NCI-H82 (cell line): ENCODE measurements around the gene GYS2.

Experiments
- DNase-seq: peaks from one replicate; lab custom pipeline; 2025; lab: John Stamatoyannopoulos, UW

GYS2 gene

DNA sequence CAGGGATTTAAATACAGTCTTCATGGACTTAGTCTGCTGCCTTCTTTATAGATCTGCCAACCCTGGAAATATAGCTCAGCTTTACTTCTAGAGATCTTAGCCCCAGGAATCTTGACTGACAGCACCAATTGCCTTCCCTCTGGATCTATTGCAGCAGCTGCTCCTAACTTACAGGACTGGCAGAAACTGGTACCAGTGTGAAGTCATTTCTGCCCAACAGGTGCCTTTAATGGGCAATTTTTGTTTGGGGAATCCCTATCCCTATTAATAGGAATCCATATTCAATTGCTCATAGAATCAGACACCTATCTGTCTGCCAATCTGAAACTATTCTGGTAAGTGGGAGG is 51.3 kb downstream of the GYS2 start:
- DNase-seq: peak; percentile 72

DNA sequence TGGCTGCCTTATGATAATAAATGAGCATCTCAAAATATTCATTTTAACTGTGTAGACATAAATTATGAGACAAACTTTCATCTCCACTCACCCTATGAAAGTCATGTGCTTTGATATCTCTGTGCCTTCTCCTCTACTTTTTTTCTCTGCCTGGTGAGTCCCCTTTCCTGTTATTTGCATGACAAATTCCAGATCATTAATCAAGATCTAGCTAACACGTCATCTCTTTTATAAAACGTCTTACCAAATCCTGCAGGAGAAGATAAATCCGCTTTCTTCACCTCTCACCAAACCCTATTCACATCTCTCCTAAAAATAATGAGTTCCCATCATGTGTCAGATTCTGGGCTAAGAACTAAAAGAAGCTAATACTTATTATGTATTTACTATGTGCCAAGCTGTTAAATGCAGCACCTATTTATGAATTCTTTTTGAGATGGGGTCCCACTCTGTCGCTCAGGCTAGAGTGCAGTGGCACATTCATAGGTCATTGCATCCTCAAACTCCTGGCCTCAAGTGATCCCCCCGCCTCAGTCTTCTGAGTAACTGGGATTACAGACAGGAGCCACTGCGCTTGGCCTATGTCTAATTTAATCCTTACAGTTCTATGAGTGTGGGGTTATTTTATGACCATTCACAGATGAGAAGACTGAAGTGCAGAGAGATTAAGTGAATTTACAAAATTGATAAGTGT is 51.9 kb downstream of the GYS2 start:
- peak; percentile 72 for DNase-seq

DNA sequence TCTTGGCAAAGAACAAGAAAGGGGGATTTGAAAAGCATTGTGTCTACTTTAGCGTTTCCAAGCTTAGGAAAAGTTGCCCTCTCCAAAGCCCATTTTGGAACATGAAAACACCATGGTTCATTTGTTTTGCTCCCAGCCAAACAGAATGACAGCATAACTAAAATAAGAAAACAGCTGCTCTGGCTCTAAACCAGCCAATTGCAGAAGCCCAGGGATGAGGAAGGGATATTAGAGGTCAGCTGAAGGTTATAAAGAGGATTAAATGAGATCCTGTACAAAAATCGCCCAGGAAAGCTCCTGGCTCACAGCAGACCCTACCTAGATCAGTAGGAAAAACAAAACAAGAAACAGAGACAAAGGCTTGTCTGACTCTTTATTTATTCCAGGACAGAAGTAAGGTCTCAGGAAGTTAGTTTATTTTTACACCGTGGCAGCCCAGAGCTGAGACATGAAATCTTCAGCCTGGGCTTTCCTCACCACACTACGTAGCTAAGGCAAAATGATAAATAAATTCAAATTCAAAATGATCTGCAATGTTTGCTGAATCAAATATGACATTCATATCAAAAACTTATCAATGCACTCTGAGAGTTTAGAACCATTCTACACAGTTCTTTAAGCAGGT is 52.7 kb downstream of the GYS2 start:
- peak; percentile 55 for DNase-seq

DNA sequence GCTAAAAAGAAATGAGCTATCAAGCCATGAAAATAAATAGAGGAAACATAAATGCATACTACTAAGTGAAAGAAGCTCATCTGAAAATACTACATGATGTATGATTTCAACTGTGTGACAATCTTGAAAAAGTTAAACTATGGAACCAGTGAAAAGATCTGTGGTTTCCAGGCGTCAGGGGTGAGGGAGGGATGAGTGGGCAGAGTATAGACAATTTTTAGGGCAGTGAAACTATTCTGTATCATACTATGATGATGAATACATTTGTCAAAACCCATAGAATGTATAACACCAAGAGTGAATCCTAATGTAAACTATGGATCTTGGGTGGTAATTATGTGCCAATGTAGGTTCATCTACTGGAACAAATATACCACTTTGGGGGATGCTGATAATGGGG is 57.2 kb downstream of the GYS2 start:
- no peak for DNase-seq

DNA sequence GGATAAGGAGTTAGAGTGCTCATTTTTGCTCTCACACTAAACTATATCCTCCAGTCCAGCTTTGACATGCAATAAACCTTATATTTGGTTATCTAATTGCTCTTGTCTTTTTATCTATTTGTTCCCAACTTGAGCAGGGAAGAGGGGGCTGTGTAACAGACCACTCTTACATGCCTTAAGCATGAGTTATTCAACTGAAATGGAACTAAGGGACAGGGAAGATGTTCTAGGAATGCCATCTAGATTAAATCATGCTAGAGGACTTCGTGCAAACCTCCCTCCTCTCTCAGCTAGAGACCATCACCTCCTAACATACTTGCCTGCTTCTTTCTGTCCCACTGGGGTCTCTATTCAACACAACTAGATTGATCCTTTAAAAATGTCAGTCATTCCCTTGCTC is 57.9 kb downstream of the GYS2 start:
- no peak for DNase-seq

DNA sequence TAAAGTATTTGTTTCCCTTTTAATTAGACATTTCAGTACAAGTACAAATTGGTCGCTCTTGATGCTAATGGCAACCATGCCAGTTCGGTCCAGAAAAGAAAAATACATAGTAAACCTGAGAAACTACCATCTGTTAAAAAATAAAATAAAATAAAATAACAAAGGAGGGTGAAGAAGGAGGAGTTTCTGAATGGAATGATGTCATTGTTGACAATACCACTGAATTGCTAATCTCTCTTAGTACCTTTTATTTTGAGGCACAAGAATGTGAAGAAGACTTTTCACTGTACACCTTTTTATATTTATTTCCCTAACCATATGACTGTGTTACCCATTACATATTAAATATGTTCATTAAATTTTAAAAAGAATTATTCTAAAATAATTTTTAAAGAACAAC is 59.1 kb downstream of the GYS2 start:
- DNase-seq: no peak

DNA sequence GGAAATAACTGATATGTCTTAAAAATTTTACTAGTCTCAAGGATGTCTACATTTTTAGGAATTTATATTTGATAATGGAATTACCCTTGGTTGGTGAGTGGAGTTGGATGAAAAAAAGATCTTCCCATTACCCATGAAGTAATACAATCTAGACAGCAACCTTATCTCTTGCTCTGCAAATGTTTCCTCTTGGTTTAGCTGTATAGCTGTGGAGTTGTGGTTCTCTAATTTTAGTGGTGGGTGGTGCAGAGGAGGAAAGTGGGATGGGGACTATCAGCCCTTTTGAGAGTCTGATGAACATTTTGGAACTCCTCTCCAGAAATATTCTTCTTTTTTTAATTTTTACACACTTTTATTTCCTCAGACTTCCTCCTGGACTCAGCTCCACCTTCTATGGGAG is 61.5 kb downstream of the GYS2 start:
- no peak for DNase-seq

DNA sequence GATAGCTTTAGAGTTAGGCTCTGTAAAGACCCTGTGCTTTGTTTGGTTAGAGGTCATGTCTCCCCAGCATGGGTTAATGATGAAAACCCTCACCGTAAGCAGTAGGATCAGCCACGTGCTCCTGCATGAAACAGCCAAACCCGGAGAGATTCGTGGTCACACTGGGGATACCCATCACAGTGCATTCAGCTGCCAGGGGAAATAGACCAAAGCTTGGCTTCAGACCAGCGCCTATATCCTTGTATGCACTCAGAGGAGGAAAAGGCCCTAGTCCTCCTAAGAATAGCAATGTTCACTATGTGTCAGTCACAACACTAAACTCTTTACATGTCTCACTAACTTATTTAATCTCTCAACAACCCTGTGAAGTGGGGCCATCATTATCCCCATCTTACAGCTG is 62.2 kb downstream of the GYS2 start:
- DNase-seq: no peak

DNA sequence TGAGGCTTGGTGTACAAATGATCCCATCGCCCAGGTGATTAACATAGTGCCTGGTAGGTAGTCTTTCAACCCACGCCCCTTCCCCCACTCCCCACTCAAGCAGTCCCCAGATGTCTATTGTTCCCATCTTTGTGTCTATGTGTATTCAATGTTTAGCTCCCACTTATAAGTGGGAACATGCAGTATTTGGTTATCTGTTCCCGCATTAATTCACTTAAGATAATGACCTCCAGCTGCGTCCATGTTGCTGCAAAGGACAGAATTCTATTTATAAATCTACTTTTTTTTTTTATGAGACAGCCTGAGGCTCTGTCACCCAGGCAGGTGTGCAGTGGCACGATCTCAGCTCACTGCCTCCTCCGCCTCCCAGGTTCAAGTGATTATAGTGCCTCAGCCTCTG is 62.9 kb downstream of the GYS2 start:
- DNase-seq: no peak

DNA sequence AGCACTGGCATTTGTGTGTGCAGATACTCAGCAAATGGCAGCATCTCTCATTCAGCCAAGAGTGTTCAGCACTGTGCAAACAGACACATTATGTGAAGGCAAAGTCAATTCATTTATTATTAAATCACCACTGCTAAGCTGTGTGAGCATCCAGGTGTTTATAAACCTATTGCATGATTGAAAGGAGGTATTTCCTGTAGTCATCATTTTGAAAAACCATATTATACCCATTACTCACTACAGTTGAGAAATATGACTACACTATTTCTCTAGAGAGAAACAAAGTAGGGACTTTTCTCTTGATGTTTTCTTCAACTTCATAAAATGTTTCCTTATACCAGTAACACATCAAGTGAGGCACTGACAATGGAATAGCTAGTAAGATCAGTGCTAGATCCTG is 64.8 kb downstream of the GYS2 start:
- DNase-seq: no peak

DNA sequence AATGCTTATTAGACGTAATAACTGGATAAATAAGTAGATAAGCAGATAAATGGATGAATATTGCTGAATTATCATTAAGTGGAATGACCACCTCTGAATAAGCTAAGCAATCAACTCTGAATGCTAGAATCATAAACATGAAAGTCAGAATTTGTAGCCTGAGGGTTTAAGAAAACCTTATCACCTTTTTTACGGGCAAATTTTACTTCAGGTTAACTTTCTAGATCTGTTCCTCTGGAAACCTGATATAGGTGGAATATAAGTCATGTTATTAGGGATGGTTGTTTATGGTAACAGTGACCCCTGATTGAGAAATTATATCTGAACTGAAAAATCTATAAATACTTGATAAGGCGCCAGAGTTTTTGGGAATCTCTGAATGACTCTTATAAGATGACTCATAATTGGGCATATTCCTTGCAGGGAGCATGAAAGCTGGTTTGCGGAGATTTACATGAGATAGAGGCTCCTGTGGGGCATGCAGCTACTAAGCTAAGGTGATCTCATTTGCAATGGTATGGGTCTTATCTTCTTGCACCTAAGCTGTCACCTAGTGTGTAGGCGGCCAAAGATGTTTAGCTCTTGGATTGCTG is 66.5 kb downstream of the GYS2 start:
- peak; percentile 23 for DNase-seq

DNA sequence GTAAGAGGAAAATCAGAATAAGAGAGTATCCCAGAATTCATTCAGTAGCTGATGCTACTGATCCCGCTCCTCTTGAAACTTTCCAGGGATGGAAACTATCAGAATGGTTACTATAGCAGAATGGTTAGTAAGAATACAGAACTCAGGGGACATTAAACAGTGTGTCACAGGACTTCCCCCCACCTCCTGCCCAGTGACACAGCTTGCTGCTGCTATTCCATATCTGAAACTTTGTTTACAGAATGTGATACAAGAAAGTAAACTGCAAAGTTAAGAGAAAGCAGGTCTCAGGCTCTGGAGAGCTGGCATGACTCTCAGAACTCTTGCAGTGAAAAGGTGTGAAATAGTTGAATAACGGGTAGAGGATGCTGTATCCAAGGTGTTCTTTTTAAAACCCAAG is 75.2 kb downstream of the GYS2 start:
- no peak for DNase-seq

DNA sequence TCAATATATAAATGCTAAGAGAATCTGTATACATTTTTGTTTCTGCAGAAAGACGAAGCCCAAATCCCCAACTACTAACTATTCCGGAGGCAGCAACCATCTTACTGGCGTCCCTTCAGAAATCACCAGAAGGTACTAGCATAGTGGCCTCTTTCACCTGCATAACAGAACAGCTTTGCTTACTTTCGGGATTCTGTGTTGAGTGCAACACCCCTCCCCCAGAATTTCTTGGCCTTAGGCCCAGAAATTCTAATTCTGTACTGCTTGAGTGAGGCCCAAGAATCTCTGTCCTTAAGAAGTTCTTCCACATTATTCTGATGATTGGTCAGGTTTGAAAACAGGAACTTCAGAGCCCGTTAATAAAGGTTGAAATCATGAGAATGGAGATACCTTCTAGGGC is 75.7 kb downstream of the GYS2 start:
- no peak for DNase-seq

DNA sequence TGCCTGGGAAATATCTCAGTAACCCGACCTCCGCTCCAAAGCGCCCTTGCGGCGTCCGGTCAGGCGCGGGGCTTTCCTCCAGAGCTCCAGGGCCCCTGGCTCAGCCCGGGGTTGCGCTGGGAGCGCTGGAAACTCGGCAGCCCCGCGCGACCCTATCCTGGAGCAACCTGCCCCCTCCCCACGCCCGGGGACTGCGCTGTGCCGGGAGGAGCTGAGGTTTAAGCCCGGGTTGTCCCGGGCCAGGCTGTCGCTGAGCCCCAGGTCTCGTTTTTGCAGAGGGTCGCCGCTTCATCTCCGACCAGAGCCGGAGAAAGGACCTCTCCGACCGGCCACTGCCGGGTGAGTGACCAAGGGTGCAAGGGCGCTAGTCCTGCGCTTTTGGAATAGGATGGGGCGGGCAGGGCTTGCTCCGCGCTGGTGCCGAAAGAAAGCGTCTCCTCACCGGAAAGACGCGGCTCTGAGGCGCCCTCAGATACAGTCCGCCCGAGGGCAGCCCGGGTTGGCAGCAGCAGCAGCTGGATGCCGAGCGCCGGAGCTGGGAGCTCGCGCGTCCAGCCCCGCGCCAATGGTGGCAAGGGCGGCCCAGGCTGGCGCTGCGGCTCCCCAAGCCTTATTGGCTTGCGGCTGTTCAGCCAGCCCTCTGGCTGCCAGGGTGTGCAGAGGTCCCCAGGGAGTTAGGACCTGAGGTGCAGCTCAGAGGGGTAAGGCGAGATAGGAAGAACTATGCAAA is 77.0 kb downstream of the GYS2 start:
- DNase-seq: peak; percentile 87

DNA sequence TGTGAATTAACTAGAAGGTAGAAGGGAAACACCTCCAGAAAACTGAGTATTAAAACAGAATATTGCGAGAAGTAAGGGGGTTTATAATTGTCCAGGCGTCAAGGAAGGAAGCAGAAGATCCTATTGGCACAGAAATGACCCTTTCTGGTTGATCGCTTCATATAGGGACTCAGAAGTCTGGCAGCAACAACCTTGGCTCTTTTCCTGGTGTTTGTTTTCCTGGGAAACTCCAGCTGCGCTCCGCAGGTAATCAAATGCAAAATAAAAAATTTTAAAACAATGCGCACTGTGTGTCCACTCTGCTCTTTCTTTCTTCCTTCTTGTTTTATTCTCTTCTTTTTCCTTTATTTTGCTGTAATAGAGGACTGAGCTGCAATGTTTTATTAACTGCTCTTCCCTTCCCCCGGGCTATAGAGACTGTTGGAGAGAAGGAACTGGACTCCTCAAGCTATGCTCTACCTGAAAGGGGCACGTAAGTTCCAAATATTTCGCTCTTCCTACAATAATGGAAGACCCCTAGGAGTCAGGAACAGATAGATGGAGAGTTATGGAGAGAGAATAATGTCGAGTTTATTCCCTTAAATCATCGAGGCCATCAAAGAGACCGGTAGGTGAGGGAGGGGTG is 77.8 kb downstream of the GYS2 start:
- no peak for DNase-seq

DNA sequence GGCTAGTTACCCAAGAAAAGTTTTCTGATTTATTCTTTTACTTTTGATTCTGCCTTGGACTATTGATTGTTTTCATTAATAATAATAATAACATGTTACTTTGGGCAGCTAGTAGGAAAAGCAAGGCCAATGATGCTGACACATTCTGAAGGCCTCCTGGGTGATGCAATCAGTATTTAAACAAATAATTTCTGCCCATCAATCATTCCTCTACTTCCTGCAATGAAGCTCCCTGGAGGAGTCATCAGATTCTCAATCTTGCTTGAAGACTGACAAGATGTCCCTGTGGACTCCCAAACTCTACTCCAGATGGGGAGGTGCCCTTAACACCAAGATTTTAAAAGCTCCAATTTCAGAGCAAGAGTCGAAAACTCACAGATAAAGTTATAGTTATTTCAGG is 78.6 kb downstream of the GYS2 start, which contains the start of gene SPX:
SPX (plus strand) TSS at position 244 of the 400 bp plus-strand sequence. CDS start 177 bp downstream, outside the sequence.
- DNase-seq: no peak

DNA sequence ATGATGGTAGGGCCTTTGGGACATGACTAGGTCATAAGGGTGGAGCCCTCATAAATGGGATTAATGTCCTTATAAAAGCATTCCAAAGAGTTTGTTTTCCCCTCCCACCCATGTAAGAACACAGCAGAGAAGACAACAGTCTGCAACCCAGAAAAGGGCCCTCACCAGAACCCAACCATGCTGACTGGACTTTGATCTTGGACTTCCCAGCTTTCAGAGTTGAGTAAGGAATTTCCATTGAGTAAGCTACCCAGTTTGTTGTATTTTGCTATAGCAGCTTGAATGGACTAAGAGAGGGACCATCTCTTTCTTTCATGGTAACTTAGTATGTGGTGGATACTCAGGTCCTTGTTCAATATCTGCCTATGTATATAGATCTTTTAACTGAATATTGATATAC is 81.5 kb downstream of the GYS2 start:
- no peak for DNase-seq

DNA sequence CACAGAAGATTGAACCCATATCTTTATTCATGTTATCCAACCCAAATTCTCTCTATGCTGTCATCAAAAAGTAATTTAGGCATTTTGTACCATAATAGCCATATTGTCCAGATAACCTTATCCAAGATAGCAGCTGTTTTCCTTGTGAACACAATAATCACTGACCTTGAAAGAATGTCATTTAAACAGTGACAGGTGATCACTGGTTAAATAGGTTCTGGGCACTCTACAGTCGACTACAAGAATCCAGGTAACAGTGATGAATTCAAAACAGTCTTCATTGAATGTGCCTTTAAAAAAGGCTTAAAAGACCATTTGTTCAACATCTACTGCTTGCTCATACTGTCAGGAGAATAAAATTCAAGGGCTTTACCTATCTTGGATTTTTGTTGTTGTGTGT is 83.1 kb downstream of the GYS2 start:
- DNase-seq: no peak

DNA sequence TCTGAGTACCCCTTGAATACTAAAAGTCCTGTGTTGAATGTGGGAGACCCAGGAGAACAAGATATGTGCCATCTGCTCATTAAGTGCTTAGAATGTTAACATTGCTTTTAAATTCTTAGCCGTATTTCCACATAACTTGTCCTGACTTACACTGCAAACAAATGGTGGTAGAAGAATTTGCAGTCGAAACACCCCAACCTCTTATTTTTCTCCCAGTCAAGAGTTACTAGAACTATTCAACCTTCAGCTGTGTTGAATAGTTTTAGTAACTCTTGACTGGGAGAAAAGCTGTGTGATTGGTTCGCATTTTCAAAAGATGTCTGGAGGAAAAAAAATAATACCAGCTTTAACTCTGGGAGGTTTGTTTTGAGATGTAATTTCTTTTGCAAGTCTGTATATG is 86.2 kb downstream of the GYS2 start:
- DNase-seq: no peak

DNA sequence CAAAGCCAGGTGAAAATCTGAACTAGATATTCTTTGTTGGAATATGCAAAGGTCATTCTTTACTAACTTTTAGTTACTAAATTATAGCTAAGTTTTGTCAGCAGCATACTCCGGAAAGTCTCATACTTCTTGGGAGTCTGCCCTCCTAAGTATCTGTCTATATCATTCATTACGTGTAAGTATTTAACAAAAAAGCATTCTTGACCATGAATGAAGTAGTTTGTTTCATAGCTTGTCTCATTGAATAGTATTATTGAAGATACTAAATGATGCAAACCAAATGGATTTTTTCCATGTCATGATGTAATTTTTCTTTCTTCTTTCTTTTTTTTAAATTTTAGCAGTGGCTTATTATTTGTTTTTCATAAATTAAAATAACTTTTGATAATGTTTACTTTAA is 88.4 kb downstream of the GYS2 start:
- no peak for DNase-seq

DNA sequence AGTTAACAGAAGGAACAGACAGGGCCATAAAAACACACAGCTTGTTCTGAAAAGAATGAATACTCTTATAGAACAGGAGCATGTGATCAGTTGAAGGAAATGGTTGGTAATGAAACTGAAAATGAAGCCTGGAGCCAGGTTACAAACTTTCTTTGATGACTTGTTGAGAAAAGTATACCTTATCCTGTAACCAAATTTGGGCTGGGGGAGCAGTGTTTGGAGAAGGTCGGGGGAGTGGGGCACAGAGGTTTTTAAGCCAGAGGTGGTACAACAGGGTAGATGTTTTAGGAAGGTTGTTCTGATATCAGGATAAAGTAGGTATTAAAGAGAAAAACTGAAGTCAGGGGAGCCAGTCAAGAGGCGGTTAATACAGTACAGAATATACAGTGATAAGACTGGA is 94.9 kb downstream of the GYS2 start:
- no peak for DNase-seq

DNA sequence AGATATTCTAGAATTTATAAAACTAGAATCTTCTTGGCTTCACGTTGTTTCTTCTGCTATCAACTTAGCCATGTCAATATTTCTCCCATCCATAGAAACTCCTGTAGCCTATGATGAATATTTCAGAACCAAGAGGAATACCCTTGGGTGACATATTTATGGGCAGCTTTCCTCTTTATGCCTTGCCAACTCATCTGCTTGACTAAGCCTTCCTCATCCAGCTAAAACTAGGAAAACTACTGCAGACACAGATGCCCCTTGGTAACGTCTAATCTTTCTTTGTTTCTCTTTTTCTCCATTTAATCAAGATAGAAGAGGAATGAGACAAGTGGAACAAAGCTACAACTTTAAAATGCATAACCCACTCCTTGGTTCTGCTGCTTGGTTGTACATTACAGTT is 96.8 kb downstream of the GYS2 start:
- DNase-seq: no peak

DNA sequence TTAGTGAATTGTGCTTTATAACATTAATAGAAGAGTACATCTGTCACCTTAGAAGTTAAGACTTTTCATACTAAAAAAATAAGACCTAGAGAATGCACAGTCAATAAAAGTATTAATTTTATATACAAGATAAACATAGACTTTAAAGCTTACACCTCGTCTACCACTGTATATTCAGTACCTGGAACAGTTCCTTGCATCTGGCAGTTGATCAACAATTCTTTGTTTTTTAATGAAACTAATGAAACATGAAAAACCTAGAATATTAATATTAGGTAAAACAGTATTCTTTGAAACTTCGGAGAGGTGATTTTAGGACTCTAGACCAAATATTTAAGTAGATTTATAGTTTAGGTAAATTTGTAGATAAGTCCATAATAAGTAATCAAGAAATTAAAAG is 98.8 kb downstream of the GYS2 start:
- no peak for DNase-seq
